K562 (cell line): ENCODE data around the gene EGLN3.

Source experiments
- MYBL2 ChIP-seq, 2 experiments: fragments of 450-650 bp in 1 of 2; sonication (generic) in 1 of 2; formaldehyde crosslinking in 1 of 2; IDR thresholded peaks; 2 replicates each; pipeline versions ENCODE4 v1.6.1 to v1.8.1; 2017 to 2022; ENCODE audit warnings: borderline replicate concordance in 1 of 2, inconsistent platforms in 1 of 2, low read depth in 1 of 2, mild to moderate bottlenecking in 1 of 2, missing genetic modification reagents in 1 of 2, moderate library complexity in 1 of 2
- ZBED1 ChIP-seq: IDR thresholded peaks from 2 replicates; pipeline ENCODE4 v1.6.1; 2014
- ZBTB1 ChIP-seq: sonication (generic); formaldehyde crosslinking; IDR thresholded peaks from 2 replicates; pipeline ENCODE4 v1.8.1; 2023; ENCODE audit warnings: missing genetic modification reagents, low read depth, mild to moderate bottlenecking, borderline replicate concordance
- TF ChIP-seq, protein P1 (sequence below), 3 experiments: IDR thresholded peaks in 2 of 3; conservative IDR thresholded peaks in 1 of 3; 2 replicates each; pipeline ENCODE4 v1.5.1; 2011 to 2012; ENCODE audit warnings: low read length in 3 of 3, mild to moderate bottlenecking in 3 of 3, control low read depth in 2 of 3, improper control_type of control experiment in 1 of 3, inconsistent platforms in 1 of 3, low read depth in 1 of 3, mixed read lengths in 1 of 3, moderate library complexity in 1 of 3; ENCODE audit not compliant: insufficient read depth in 2 of 3
- TF ChIP-seq, protein P2 (sequence below): fragments of 250-450 bp; sonication (Bioruptor Pico); IDR thresholded peaks from 2 replicates; pipeline ENCODE4 v1.5.0; 2021; ENCODE audit warnings: mild to moderate bottlenecking, borderline replicate concordance

DNA sequence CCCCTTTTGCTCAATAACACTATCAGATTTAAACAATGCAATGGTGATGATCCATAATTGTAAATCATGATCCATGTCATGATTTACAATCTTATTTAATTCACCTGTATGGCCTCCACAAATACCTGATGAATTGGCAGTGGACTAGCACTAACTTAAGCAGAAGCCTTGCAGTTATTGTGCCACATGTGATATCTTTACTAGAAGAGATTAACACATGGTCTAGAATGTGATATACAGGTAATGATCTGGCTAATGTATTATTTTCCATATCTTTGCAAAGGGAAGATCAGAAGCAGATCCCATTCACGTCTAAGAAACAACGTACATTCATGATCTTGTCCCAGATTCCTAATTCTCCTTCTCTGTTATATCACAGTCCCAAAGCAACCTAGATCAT lies 66.0 kb downstream of the EGLN3 start:
- no peak for TF ChIP-seq MYBL2 (IDR thresholded peaks at IDR 0.05; ENCODE audit: low read depth)
- no peak for TF ChIP-seq MYBL2 (CRISPR knock-in tag; IDR thresholded peaks at IDR 0.05; ENCODE audit: borderline replicate concordance)
- TF ChIP-seq ZBED1, result no peak
- TF ChIP-seq ZBTB1 (CRISPR knock-in tag), result no peak
- TF ChIP-seq, protein P1, sequence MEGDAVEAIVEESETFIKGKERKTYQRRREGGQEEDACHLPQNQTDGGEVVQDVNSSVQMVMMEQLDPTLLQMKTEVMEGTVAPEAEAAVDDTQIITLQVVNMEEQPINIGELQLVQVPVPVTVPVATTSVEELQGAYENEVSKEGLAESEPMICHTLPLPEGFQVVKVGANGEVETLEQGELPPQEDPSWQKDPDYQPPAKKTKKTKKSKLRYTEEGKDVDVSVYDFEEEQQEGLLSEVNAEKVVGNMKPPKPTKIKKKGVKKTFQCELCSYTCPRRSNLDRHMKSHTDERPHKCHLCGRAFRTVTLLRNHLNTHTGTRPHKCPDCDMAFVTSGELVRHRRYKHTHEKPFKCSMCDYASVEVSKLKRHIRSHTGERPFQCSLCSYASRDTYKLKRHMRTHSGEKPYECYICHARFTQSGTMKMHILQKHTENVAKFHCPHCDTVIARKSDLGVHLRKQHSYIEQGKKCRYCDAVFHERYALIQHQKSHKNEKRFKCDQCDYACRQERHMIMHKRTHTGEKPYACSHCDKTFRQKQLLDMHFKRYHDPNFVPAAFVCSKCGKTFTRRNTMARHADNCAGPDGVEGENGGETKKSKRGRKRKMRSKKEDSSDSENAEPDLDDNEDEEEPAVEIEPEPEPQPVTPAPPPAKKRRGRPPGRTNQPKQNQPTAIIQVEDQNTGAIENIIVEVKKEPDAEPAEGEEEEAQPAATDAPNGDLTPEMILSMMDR (IDR thresholded peaks at IDR 0.05 in 2 of 3, conservative IDR thresholded peaks at IDR 0.05 in 1 of 3; ENCODE audit: insufficient read depth in 2 of 3, low read depth in 1 of 3, low read length in 3 of 3), result no peak
- TF ChIP-seq, protein P2, sequence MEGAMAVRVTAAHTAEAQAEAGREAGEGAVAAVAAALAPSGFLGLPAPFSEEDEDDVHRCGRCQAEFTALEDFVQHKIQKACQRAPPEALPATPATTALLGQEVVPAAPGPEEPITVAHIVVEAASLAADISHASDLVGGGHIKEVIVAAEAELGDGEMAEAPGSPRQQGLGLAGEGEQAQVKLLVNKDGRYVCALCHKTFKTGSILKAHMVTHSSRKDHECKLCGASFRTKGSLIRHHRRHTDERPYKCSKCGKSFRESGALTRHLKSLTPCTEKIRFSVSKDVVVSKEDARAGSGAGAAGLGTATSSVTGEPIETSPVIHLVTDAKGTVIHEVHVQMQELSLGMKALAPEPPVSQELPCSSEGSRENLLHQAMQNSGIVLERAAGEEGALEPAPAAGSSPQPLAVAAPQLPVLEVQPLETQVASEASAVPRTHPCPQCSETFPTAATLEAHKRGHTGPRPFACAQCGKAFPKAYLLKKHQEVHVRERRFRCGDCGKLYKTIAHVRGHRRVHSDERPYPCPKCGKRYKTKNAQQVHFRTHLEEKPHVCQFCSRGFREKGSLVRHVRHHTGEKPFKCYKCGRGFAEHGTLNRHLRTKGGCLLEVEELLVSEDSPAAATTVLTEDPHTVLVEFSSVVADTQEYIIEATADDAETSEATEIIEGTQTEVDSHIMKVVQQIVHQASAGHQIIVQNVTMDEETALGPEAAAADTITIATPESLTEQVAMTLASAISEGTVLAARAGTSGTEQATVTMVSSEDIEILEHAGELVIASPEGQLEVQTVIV, result no peak
